Measurements from ENCODE around the gene WLS. TPM values are rescaled to one million over a fixed set of nuclear protein-coding genes. Genes with fewer than 3 reads are reported as not detected.

Gene WLS
- total RNA-seq, 2 experiments from 2014 or later = 0.22 to 0.52 TPM

DNA sequence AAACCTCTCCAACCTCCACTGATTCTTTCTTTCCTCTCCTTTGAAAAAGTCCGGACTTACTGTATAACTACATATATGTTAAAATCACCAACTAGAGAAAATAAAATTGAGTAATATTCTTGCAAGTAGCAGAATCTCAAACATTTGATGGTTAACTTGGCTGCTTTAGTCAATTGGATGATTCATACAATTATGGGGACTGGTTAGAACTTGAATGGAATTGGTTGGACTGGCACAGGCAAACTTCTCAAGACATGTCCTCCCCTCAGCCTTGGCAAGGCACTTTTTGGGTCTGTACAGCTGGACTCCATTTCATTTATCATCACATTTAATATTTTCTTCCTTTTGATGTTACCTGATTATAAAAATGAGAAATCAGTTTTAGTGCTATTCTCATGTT lies 6.5 kb downstream of the WLS start:
- Mint-ChIP-seq H3K4me1 (ENCODE audit: low read depth) (no peaks in the 10 kb centered on the region), H3K27ac (no peak overlapping the region), H3K36me3 (ENCODE audit: low read depth) (no peaks in the 10 kb centered on the region), H3K27me3 (peaks cover 37% of the 10 kb centered on the region), H3K9me3 (no peaks in the 10 kb centered on the region), H3K4me3 (no peak overlapping the region)
- TF ChIP-seq CTCF (IDR thresholded peaks at IDR 0.05) = no peak
- Histone ChIP-seq H3K36me3 (ENCODE audit: insufficient read depth, low read length) (no peaks in the 10 kb centered on the region), H3K4me1 (ENCODE audit: insufficient read depth, low read length) (peaks cover under 1% of the 10 kb centered on the region), H3K9me3 (ENCODE audit: control insufficient read depth in 1 of 2, insufficient read depth in 1 of 2, low read length in 2 of 2) (peaks cover 0 to 7% of the 10 kb centered on the region in 2 experiments), H3K27me3 (ENCODE audit: control insufficient read depth in 1 of 2, insufficient read depth in 2 of 2, low read length in 2 of 2) (peaks cover 15 to 17% of the 10 kb centered on the region in 2 experiments), H3K4me3 (ENCODE audit: low read length) (no peak overlapping the region), H3K27ac (ENCODE audit: low read depth in 1 of 2, low read length in 2 of 2) (no peak overlapping the region)
- no peak for ATAC-seq (ENCODE audit: poor library complexity)
- CTCF ChIA-PET = no interaction called here
- no peak for DNase-seq
- POLR2A ChIA-PET = no interaction called here
- intact Hi-C loops (cut with DNase I, micrococcal nuclease) = no loop called here

DNA sequence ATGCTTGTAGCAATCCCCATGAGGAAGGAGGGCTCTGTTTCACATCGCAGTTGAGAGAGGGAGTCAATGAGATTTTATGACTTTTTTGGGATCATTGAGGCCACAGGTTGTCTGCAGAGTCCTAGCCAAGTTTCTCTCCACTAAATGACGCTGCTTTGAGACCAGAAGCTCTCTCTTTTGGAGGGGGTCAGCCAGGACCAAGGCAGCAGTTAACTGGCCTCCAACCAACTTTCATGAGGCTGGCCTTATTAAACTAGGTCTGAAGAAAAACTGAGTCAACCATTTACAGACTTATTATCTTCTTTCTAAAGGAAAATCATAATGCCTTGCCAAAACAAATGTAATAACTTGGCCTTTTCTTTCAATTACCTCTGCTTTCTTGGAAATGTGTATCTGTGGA lies 8.6 kb downstream of the WLS start:
- Histone ChIP-seq H3K27ac (ENCODE audit: low read depth in 1 of 2, low read length in 2 of 2) (no peak overlapping the region), H3K27me3 (ENCODE audit: control insufficient read depth in 1 of 2, insufficient read depth in 2 of 2, low read length in 2 of 2) (peaks cover 0 to 2% of the 10 kb centered on the region in 2 experiments), H3K4me3 (ENCODE audit: low read length) (no peak overlapping the region), H3K4me1 (ENCODE audit: insufficient read depth, low read length) (no peaks in the 10 kb centered on the region), H3K9me3 (ENCODE audit: control insufficient read depth in 1 of 2, insufficient read depth in 1 of 2, low read length in 2 of 2) (peaks cover 0 to 5% of the 10 kb centered on the region in 2 experiments), H3K36me3 (ENCODE audit: insufficient read depth, low read length) (no peaks in the 10 kb centered on the region)
- ChIA-PET POLR2A (no interaction called here), CTCF (no interaction called here)
- TF ChIP-seq CTCF (IDR thresholded peaks at IDR 0.05) = no peak
- intact Hi-C loops (cut with DNase I, micrococcal nuclease) = no loop called here
- Mint-ChIP-seq H3K36me3 (ENCODE audit: low read depth) (no peaks in the 10 kb centered on the region), H3K4me3 (no peak overlapping the region), H3K27me3 (peaks cover 18% of the 10 kb centered on the region), H3K9me3 (no peaks in the 10 kb centered on the region), H3K27ac (no peak overlapping the region), H3K4me1 (ENCODE audit: low read depth) (no peaks in the 10 kb centered on the region)
- DNase-seq (no peak), ATAC-seq (ENCODE audit: poor library complexity) (no peak)

- CTCF ChIA-PET = no interaction called here
- no peaks in the 10 kb centered on the region for H3K36me3 ChIP-seq (ENCODE audit: insufficient read depth, low read length)
- no peaks in the 10 kb centered on the region for H3K36me3 Mint-ChIP-seq (ENCODE audit: low read depth)
- TF ChIP-seq CTCF (IDR thresholded peaks at IDR 0.05) = no peak
- peaks cover 0 to 2% of the 10 kb centered on the region in 2 experiments for H3K9me3 ChIP-seq (ENCODE audit: control insufficient read depth in 1 of 2, insufficient read depth in 1 of 2, low read length in 2 of 2)
- POLR2A ChIA-PET = no interaction called here
- H3K4me1 ChIP-seq (ENCODE audit: insufficient read depth, low read length) = no peaks in the 10 kb centered on the region
- H3K27ac Mint-ChIP-seq = no peak overlapping the region
- H3K4me1 Mint-ChIP-seq (ENCODE audit: low read depth) = no peaks in the 10 kb centered on the region
- no peak for DNase-seq
- intact Hi-C loops (cut with DNase I, micrococcal nuclease) = no loop called here
- H3K9me3 Mint-ChIP-seq = no peaks in the 10 kb centered on the region
- no peak overlapping the region for H3K27ac ChIP-seq (ENCODE audit: low read depth in 1 of 2, low read length in 2 of 2)
- peaks cover 9% of the 10 kb centered on the region for H3K27me3 Mint-ChIP-seq
- H3K4me3 Mint-ChIP-seq = no peak overlapping the region
- no peaks in the 10 kb centered on the region for H3K27me3 ChIP-seq (ENCODE audit: control insufficient read depth in 1 of 2, insufficient read depth in 2 of 2, low read length in 2 of 2)
- no peak overlapping the region for H3K4me3 ChIP-seq (ENCODE audit: low read length)
- no peak for ATAC-seq (ENCODE audit: poor library complexity)
These were observed 10.3 kb downstream of the WLS start for GRCh38 chr1:68221980-68222373.

Data from CD4-positive, alpha-beta T cell (primary cell).